SKM-1 (cell line): Measurements from ENCODE around the gene ZBTB7C.

Source experiments
- DNase-seq: peaks from one replicate; lab custom pipeline; 2025; ENCODE audit not compliant: unreplicated experiment; lab: John Stamatoyannopoulos, UW

ZBTB7C gene

GRCh38 chr18:48418539-48419276, 9.5 kb upstream of the ZBTB7C start:
- DNase-seq = no peak

GRCh38 chr18:48417985-48418384, 8.8 kb upstream of the ZBTB7C start:
- DNase-seq = no peak

GRCh38 chr18:48413342-48413741, 4.2 kb upstream of the ZBTB7C start:
- DNase-seq = no peak

- DNase-seq = peak; percentile 12
These were observed 3.3 kb upstream of the ZBTB7C start for GRCh38 chr18:48412339-48412929.

- no peak for DNase-seq
These were observed 1.1 kb upstream of the ZBTB7C start for GRCh38 chr18:48410095-48410920.

- no peak for DNase-seq
These were observed 460 bp upstream of the ZBTB7C start for GRCh38 chr18:48409591-48410094.

GRCh38 chr18:48408111-48408726, 964 bp downstream of the ZBTB7C start:
- DNase-seq = no peak

- no peak for DNase-seq
These were observed 1.8 kb downstream of the ZBTB7C start for GRCh38 chr18:48407358-48407757.

GRCh38 chr18:48405978-48406377, 3.2 kb downstream of the ZBTB7C start:
- no peak for DNase-seq

GRCh38 chr18:48404716-48405507, 4.3 kb downstream of the ZBTB7C start:
- DNase-seq = no peak

GRCh38 chr18:48402953-48403352, 6.2 kb downstream of the ZBTB7C start:
- DNase-seq = no peak

GRCh38 chr18:48399303-48400075, 9.7 kb downstream of the ZBTB7C start:
- no peak for DNase-seq

GRCh38 chr18:48398074-48398473, 11.1 kb downstream of the ZBTB7C start:
- DNase-seq = no peak

GRCh38 chr18:48397021-48397420, 12.2 kb downstream of the ZBTB7C start:
- DNase-seq = no peak

GRCh38 chr18:48396561-48396960, 12.6 kb downstream of the ZBTB7C start:
- DNase-seq = no peak

- DNase-seq = no peak
These were observed 13.5 kb downstream of the ZBTB7C start for GRCh38 chr18:48395646-48396045.

- no peak for DNase-seq
These were observed 15.0 kb downstream of the ZBTB7C start for GRCh38 chr18:48394176-48394575.

GRCh38 chr18:48393776-48394175, 15.4 kb downstream of the ZBTB7C start:
- DNase-seq = no peak

- no peak for DNase-seq
These were observed 16.0 kb downstream of the ZBTB7C start for GRCh38 chr18:48393170-48393569.

GRCh38 chr18:48392268-48392667, 16.9 kb downstream of the ZBTB7C start:
- no peak for DNase-seq
